ENCODE results near the gene GALNT2.
A peak's percentile ranks its signal among the peaks of the same experiment; 100 is the strongest.

Gene GALNT2

DNA sequence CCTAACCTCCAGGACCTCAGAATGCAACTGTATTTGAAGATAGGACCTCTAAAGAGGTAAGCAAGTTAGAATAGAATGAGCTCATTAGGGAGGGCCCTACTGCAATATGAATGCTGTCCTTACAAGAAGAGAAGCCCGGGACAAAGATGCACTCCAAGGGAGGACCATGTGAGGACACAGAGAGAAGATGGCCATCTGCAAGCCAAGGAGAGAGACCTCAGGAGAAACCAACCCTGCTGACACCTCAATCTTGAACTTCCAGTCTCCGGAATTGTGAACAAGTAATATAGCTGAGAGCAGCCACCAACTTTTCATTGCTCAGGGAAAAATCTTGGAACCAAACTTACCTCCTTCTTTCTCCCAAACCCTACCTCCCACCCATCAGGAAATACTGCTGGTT, 15.0 kb upstream of the GALNT2 start:
- DNase-seq, result no peak

DNA sequence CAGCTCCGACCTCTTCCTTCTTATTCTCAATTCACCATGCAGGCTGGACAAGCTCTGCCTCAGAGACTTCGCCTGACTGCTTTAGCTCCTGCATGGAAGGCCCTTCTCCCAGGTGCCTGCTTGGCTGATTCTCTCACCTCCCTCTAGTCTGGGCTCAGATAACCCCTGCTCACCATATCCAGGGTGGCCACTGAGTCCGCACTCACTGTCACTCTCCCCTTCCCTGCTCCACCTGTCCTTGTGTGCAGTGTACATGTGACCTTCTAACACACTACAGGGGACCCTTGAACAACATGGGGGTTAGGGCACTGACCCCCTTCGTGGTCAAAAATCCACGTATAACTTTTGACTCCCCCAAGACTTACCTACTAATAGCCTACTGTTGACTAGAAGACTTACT, 14.4 kb upstream of the GALNT2 start:
- DNase-seq, result no peak

DNA sequence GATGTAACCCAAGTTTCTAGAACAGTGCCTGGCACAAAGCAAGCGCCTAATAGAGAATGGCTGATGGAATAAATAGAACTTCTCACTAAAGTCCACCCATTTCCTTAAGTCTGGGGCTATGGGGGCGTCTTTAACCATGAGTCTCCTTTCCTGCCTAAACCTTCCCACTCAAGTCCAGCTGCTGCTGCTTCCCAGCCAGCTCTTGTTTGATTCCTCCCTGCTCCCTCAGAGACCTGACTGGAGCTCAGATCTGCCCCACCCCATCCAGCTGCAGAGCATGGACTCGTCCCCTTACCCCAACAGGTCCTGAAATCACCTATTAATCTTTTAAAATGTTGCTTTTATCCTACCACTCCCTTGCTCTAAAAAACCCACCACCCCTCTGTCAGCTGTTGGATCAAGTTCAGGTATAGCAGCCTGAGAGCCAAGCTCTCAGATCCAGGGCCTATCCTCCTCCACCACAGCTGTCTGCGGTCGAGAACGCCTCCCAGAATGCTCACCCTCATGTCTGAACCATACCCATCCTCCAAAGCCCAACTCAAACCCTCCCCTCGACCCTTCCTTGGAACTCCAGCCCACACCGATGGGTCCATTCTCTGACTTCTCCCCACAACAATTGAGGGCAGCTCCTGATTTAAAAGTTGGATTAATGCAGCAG, 12.8 kb upstream of the GALNT2 start:
- no peak for DNase-seq

DNA sequence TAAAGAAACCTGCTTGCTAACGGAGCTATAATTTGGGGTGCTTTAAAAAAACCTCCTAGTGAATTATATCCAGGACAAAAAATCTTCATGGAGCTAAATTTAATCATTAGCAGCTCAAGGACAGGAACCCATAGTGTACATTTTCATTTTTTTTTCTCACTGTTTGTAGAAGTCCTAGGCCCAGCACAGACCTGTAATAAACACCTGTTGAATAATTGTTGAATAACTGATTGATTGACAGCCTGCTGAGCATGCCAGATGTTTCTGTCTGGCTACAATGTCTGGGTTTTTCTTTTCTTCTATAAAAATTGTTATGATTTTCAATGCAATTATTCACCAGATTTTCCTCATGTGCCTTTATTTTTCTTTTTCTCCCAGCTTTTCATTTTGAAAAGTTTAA, 10.9 kb upstream of the GALNT2 start:
- no peak for DNase-seq

DNA sequence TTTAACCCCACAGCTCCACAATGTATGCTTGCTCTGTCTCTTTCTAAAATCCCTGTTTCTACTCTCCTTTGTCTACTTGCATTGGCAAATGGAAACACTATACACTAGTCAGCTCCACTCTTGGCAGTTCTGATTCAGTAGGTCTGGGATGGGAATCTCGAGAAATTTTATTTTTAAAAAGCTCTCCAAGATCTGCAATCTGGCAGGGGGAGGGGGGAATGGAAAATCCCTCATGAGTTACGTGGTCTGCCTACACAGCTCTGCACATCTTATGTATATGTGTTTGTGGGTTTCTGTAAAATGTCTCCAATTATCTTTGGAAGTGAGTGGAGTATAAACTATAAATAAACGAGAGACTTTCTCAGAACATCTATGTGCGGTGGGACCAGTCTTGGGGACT, 9.9 kb upstream of the GALNT2 start:
- DNase-seq, result no peak

DNA sequence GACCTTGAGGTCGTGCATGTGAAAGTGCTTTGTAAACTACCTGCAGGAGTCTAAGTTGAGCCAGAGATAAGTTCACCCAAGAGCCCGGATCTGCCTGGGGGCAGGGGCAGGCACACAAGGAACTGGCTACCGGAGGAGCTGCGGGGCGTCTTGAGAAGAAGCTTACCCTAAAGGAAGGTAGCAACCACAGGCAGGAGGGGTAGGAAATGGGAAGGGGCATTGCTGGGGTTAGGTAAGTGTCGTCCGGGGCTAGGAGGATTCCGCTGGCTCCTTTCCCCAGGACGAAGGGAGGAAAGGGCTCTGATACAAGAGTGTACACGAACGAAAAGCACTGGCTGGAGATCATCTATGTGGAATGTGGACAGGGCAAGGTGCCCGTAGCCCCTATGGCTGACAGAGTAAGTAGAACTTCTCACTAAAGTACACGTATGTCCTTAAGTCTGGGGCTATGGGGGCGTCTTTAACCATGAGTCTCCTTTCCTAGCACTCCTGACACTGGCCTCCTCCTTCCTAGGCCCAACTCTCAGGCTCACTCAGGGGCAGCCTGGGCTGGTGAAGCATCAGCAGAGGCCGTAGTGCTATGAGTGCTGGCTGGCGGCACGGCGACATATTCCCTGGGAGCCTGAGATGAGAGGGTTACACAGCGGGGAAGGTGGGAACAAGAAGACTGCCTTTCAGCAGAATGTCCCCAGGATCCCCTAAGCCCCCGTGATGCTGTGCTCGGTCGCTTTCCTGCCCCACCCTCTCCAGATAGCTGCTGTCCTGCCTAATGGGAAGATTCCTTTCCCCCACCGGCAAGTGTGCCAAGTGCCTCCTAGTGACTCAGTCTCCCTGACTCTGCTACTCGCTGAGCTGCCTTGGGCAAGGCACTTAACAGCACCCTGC, 9.1 kb upstream of the GALNT2 start:
- DNase-seq, result no peak

DNA sequence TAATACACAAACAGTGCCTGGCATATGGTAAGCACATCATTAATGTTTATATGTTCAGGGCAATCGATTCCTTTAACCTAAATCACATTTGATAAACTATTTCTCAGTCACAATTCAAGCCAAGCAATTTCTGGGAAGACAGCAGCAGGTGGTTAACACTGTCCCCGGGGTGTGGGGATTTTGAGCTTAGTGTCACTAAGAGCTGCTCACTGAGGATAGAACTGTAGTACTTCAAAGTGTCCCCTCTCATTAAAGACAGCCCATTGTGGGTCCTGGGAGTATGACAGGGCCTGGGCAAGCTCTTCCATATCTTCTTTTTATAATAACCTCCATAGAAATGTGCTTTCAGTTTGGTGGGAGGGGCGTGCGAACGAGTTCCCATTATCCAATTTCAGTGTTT, 8.4 kb upstream of the GALNT2 start:
- DNase-seq, result no peak

DNA sequence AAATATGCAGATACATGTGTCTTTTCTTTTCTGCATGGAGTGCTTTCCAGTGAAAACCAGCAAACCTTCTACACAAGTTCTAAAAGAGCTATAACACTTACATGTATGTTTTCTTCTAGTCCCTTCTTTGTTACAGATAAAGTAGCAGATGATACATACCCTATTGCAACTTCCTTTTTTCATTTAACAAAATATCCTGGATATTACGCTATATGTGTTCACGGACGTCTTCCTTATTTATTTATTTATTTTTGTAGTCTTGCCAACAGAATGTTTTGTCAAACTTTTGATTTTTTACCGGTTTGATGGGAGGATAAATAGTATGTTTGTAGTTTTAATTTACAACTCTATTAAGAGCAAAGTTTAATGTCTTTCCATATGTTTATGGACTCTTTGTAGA, 5.2 kb upstream of the GALNT2 start:
- DNase-seq, result no peak

DNA sequence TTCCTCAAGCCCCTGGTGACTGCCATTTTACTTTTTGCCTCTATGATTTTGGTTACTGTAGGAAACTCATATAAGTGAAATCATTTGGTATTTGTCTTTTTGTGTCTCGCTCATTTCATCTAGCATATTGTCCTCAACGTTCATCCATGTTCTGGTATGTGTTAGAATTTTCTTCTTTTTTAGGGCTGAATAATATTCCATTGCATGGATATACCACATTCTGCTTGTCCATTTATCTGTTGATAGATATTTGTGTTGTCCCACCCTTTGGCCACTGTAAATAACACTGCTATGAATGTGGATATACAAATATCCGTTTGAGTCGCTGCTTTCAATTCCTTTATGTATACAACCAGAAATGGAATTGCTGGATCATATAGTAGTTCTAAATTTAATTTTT, 4.5 kb upstream of the GALNT2 start:
- no peak for DNase-seq

DNA sequence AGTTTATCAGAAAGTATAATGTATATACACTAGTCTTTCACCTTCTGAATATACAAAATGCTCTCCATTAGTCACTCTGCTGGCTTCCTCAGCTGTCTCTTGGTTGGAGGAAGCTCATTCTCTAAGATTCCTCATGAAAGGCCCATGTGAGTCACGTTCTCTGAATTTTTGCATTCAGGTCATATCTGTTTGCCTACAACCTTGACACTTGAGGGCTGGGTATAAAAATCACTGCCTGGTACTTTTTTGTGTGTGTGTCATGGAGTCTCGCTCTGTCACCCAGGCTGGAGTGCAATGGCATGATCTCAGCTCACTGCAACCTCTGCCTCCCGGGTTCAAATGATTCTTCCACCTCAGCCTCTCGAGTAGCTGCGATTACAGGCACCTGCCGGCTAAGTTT, 2.8 kb upstream of the GALNT2 start:
- DNase-seq, result no peak

DNA sequence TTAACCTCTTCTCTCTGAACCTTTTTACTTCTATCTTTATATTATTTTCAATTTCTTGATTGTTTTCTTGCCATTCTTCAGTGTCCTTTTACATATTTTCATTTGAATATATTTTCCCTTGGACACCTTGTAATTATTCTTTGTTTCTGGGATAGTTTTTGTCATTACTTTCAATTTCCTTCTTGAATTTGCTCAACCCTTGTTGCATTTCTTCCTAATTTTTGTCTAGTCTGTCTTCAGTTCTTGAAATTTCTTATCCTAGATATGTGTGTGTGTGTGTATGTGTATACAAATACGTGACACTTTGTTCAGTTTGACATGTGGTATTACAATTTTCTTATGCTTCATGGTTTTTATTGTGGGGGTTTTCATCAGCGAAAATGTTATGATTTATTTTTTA, 1.9 kb upstream of the GALNT2 start:
- no peak for DNase-seq

DNA sequence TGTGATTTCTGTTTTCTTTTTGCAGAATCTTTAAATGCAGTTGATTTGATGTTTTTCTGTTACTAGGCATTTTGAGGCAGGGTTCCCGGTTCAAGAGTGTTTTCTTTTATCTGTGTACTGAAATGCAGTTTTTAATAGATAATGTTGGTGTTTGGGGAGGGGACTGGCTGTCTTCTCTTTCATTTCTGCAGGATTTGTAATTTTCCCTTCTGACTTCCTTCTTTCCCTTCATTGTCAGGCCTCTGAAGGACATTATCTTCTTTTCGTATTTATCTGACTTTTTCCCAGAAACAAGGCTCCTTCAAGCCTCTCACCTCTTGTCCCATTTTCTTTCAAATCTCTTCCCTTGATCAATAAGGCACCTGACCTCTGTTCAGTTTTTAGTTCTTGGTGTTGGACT, 1.5 kb upstream of the GALNT2 start:
- DNase-seq, result no peak

DNA sequence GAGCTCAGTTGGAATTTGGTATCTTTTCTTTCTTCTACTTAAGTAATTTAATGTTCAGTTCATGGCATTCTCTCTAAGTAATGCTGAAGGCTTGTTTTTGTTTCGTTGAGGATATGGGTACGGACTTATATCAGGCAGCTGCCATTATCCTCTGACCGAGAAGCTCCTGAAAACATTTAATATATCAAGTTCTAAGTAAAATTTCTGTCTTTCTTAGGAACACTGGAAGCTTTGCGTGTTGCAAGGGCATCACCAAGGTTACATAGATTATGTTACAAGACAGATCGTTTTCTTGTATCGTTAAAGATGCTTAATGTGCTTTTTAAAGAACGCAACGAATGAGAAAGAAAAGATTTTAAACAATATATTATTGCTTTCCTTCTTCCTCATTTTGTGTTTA, 1.0 kb upstream of the GALNT2 start:
- DNase-seq, result no peak

DNA sequence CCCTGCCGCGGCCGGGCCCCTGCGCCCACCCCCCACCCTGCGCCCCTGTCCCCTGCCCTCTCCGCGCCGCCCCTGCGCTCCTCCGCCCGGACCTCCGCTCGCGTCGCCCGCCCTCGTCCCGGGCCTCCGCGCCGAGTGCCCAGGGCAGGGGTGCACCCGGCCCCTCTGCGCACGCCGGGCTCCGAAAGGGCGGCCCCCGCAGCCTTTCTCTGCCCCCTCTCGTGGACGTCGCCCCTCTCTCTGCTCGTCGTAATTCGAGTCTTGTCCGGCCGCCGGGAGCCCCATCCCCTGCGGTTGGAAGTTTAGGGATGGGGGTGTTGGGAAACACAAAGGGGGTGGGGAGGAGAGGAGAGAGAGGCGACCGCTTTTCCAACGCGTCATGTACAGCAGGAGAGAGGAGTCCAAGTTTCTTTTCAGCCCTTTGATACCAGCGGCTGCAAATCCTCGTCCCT, 407 bp downstream of the GALNT2 start:
- no peak for DNase-seq

DNA sequence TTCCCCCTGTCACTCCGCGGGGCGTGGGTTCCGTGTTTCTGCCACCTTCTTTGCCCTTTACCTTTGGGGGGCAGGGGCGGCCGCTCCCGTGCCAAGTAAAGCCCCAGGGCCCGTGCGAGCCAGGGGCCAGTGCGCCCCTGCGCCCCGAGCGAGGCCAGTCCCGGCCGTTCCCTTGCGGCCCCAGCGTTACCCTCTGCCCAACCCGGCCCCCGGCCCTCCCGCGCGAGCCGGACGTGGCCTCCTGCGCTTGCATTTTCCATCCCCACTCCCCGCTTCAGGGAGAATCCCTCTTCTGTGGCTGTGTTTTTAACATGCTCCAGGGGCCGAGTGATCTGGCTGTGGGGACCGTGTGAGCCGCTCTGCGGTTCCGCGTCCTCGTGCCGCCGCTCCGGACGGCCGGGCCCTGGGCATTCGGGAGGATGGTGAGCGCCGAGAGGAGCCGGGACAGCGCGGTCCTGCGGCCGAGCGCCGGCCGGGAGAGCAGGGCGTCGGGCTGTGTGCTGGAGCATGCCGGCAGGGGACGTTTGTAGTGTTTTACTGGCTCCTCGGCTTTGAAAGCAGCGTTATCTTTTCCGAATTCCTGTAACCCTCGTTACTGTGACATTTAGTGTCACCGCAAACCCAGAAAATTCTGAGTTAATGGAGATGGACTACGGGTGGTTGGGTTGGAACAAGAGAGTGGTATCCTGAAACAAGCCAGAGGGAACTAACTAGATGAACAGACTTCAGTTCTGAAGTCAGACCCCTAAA, 1.0 kb downstream of the GALNT2 start:
- peak; percentile 7 for DNase-seq

DNA sequence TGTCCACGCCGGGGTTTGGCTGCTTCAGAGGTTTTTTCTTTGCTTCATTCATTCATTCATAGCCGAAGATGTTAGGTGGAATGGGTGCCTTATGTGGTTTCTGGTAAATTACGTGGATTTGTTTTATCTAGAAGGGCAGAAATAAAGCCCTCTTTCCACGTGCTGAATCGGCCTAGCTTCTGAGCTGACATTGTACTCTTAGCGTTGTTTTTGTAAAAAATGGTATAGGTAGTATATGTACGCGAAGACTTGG, 1.5 kb downstream of the GALNT2 start:
- DNase-seq, result no peak

DNA sequence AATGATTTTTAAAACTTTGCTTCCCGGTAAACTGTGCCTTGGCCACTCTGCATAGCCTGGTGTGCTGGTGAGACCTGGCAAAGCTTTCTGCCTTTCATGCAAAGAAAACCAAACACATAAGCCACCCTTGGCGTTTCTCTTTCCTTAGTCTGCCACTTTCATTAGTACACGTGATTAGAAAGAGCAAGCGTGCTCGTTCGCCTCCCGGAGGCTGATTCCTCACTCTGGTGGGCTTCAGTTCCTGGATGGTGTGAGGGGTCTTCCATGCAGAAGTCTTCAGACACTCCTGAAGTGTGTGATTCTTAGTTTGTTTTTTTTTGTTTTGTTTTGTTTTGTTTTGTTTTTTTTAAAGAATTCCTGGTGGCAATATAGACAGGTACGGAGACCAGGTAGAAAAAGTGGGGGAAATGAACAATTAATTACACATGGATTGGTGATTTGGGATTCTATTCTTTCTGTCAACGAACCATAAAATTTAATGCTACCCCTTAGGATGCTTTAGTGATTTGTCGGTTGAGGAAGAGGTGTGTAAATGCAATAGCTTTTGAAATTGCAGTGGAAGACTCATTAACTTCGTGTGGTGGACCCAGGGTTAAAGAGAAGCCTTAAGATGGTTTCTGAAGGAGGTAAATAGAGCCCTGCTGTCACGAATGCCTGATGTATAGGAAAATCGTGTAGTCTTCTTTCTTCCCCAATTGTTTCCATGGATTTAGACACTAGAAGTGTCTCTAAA, 2.1 kb downstream of the GALNT2 start:
- no peak for DNase-seq

DNA sequence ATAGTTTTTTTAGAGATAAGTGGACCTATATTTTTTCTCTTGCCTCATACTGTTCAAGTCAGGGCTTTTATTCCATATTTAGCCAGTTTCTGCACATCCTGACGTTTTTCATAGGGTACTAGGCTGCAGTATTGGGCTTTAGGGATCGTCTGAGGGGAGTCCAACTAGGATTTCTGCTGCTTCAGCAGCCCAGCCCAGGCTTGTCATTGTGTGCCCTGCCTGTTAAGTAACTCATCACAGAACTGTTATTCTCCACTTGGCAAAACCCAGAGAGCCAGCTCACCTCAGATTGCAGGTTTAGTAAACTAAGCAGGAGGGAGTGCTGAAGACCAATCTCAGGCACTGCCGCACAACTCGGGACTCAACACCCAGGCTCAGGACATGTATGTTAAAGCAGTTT, 2.8 kb downstream of the GALNT2 start:
- no peak for DNase-seq

DNA sequence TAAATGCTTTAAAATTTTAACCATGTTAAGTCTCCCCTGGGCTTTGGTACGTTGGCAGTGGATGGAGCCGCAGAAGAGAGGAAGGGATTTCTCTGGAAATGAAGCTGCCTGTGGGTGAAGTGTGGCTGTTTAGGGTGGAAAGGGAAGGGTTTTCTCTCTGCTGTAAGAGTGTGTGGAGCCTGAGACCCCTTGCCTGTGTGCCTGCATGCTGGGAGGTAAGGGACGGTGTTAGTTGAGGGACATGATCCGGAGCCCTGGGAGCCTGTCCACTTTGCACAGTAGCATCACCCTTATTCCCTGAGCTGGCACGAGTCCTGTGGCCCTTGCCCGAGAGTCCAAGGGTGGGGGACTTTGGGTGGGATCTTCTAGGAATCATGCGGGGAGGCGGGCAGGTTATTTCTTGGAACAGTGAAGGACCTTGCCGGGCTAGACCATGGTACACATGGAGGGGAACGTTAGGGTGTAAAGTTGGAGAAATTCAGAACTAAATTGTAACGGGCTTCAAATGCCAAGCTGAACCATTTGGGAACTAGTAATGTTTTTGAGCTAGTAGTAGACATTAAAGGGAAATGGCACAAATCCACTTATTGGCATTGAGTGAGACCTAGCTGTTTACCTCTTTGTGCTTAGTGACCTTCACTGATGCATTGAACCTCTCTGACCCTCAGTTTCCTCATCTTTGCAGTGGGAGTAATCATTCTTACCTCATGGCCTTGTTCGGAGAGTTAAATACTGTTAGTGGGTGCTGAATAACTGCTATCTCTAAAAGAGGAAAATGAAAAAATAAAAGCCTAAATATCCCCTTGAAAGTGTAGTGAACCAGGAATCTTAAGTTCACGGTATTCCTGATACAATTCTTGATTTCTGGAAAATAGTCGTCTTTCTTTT, 3.5 kb downstream of the GALNT2 start:
- no peak for DNase-seq

DNA sequence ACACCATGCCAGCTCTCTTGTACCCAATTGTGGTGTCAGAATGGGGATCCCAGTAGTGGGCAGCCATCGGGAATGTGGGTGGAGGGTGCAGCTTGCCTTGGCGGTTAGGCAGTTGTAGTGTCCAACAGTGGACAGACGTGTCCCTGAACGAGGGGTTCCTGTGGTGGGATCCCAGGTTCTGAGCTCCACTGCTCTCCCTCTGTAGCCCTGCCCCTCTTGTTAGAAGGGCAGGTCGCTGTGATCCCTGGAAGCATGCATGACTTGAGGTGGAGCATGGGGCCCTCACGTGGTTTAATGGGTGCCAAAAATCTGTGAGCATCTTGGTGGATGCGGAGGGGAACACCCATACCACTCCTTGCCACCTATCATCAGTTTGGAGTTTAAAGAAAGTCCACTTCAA, 4.3 kb downstream of the GALNT2 start:
- no peak for DNase-seq

DNA sequence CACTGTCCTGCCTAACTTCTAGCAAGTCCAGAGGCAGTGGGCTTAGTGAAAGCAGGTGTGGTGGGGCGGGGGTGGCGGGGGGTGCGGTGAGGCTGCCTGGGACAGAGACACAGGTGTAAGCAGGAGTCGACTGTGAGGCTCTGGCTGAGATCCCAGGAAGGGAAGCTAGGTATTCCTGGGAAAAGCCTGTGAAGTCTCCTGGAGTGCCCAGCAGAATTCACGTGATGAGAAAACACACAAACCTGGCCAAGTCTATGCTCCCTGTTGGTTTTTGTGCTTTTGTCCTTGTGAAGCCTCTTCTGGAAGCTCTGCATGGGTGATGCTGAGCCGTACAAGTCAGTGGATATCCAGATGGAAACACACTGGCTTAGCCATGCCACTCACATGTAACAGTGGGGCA, 5.3 kb downstream of the GALNT2 start:
- no peak for DNase-seq

DNA sequence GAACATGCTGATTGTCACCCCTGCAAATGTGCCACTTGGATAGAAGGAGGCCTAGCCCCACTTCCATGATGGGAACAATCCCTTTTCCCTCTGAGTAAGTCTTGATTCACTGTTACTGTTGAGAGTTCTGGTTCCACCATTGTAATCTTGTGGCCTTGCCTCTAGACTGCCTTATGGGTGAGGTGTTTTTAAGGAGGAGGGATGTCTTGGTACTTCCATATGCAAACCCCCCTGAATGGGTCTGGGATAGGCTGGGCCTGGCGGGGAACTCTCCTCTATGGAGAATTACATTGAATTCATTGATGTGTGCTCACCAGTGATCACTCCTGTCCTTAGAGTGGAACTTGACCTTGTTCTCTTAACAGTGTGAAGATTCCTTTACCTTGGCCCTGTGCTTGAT, 5.8 kb downstream of the GALNT2 start:
- no peak for DNase-seq
